Measurements from ENCODE around the gene VSTM2A.

DNA sequence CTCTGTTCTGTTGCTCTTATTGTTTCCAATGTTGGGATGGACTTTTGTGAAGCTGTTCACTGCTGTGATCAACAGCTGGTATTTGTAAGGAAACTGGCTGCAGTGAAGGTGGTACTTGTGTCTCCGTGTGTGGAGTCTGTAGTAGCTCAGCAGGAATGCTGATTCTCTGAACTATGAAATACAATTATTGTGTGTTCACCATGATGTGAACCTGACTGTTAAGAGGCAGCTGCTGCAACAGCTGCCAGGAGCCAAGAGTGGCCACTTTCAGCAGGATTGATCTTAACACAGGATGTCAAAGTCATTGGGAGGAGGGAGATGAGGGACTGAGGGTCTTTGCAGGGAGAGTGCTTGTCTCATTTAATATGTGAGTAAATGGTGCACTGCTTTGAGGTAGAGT, 13.9 kb downstream of the VSTM2A start:
- TF ChIP-seq POLR2AphosphoS5 (IDR thresholded peaks at IDR 0.05; ENCODE audit: low read depth, low read length) (no peak), POLR2A (IDR thresholded peaks at IDR 0.05; ENCODE audit: borderline replicate concordance, extremely low read depth, insufficient read depth, insufficient read length) (no peak), EZH2 (IDR thresholded peaks at IDR 0.05) (no peak), EZH2phosphoT487 (IDR thresholded peaks at IDR 0.05; ENCODE audit: borderline replicate concordance) (no peak)
- TF ChIP-seq, protein P1, sequence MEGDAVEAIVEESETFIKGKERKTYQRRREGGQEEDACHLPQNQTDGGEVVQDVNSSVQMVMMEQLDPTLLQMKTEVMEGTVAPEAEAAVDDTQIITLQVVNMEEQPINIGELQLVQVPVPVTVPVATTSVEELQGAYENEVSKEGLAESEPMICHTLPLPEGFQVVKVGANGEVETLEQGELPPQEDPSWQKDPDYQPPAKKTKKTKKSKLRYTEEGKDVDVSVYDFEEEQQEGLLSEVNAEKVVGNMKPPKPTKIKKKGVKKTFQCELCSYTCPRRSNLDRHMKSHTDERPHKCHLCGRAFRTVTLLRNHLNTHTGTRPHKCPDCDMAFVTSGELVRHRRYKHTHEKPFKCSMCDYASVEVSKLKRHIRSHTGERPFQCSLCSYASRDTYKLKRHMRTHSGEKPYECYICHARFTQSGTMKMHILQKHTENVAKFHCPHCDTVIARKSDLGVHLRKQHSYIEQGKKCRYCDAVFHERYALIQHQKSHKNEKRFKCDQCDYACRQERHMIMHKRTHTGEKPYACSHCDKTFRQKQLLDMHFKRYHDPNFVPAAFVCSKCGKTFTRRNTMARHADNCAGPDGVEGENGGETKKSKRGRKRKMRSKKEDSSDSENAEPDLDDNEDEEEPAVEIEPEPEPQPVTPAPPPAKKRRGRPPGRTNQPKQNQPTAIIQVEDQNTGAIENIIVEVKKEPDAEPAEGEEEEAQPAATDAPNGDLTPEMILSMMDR (IDR thresholded peaks at IDR 0.05 in 2 of 3, conservative IDR thresholded peaks at IDR 0.05 in 1 of 3; ENCODE audit: borderline replicate concordance in 1 of 3, insufficient read depth in 1 of 3, low read depth in 2 of 3, low read length in 2 of 3), result no peak
- TF ChIP-seq, protein P2, sequence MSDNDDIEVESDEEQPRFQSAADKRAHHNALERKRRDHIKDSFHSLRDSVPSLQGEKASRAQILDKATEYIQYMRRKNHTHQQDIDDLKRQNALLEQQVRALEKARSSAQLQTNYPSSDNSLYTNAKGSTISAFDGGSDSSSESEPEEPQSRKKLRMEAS (IDR thresholded peaks at IDR 0.05), result no peak

Measured in HCT116 (cell line).